GM21367 (cell line): Measurements from ENCODE around the gene THOP1.

Source experiments
- ATAC-seq: cut with Tn5 transposase; IDR thresholded peaks from one replicate; pipeline ENCODE4 v1.9.1; 2021; ENCODE audit not compliant: unreplicated experiment

THOP1 gene

GRCh38 chr19:2850256-2850925 lies 65.1 kb downstream of the THOP1 start:
- ATAC-seq, result no peak

GRCh38 chr19:2852598-2852997 lies 67.3 kb downstream of the THOP1 start:
- ATAC-seq, result no peak

- no peak for ATAC-seq
These were observed 67.8 kb downstream of the THOP1 start for GRCh38 chr19:2853015-2853606.

GRCh38 chr19:2854849-2855248 lies 69.5 kb downstream of the THOP1 start:
- ATAC-seq, result no peak

GRCh38 chr19:2856457-2857050 lies 71.3 kb downstream of the THOP1 start:
- ATAC-seq, result no peak

- no peak for ATAC-seq
These were observed 73.6 kb downstream of the THOP1 start for GRCh38 chr19:2858864-2859263.

- ATAC-seq, result no peak
These were observed 78.5 kb downstream of the THOP1 start for GRCh38 chr19:2863816-2864215.
